WTC11 (cell line): ENCODE results near the gene ALKBH1.

Source experiments
- CREB1 ChIP-seq: sonication (generic); formaldehyde crosslinking; IDR thresholded peaks from 2 replicates; pipeline ENCODE4 v1.8.0; 2023; ENCODE audit warnings: mild to moderate bottlenecking, missing genetic modification reagents
- ZNF138 ChIP-seq: sonication (generic); formaldehyde crosslinking; conservative IDR thresholded peaks from 2 replicates; pipeline ENCODE4 v1.8.1; 2022; ENCODE audit warnings: mild to moderate bottlenecking, moderate library complexity, missing genetic modification reagents
- TF ChIP-seq, protein P1 (sequence below): fragments of 200-600 bp; IDR thresholded peaks from 2 replicates; pipeline ENCODE4 v1.8.0; 2022; ENCODE audit warnings: antibody characterized with exemption

DNA sequence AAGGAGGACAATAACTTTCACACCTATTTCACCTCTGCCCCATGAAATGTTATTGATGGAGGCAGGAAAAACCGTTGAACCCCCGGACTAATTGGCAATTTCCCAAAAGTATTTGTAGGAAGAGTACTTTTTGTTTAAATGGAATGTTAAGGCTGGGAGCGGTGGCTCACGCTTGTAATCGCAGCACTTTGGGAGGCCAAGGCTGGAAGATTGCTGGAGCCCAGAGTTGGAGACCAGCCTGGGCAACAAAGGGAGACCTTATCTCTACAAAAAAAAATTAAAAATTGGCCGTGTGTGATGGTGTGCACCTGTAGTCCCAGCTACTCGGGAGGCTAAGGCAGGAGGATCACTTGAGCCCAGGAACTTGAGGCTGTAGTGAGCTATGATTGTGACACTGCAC, 65.4 kb downstream of the ALKBH1 start:
- TF ChIP-seq CREB1 (CRISPR knock-in tag) (no peak), ZNF138 (CRISPR knock-in tag) (no peak)
- TF ChIP-seq, protein P1, sequence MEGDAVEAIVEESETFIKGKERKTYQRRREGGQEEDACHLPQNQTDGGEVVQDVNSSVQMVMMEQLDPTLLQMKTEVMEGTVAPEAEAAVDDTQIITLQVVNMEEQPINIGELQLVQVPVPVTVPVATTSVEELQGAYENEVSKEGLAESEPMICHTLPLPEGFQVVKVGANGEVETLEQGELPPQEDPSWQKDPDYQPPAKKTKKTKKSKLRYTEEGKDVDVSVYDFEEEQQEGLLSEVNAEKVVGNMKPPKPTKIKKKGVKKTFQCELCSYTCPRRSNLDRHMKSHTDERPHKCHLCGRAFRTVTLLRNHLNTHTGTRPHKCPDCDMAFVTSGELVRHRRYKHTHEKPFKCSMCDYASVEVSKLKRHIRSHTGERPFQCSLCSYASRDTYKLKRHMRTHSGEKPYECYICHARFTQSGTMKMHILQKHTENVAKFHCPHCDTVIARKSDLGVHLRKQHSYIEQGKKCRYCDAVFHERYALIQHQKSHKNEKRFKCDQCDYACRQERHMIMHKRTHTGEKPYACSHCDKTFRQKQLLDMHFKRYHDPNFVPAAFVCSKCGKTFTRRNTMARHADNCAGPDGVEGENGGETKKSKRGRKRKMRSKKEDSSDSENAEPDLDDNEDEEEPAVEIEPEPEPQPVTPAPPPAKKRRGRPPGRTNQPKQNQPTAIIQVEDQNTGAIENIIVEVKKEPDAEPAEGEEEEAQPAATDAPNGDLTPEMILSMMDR = no peak
